HUES64 (cell line): Measurements from ENCODE around the gene JTB. TPM values are rescaled to one million over a fixed set of nuclear protein-coding genes. Genes with fewer than 3 reads are reported as not detected.
"Not testable (repeated sequence)": the region's sequence is repeated elsewhere in the genome, so short reads cannot be mapped to it uniquely, and the experiment has no call there.

Experiments
- H3K27ac ChIP-seq: 2 replicates; pipeline ENCODE4 v1.7.0; 2013; ENCODE audit warnings: low read depth, low read length, inconsistent platforms
- H3K27me3 ChIP-seq: 2 replicates; pipeline ENCODE4 v1.6.1; 2013; ENCODE audit warnings: mild to moderate bottlenecking, low read length; ENCODE audit not compliant: insufficient read depth
- H3K36me3 ChIP-seq: 2 replicates; pipeline ENCODE4 v1.6.1; 2013; ENCODE audit warnings: mild to moderate bottlenecking, low read length; ENCODE audit not compliant: insufficient read depth
- H3K4me1 ChIP-seq: 2 replicates; pipeline ENCODE4 v1.6.1; 2013; ENCODE audit warnings: mild to moderate bottlenecking, low read length, moderate library complexity; ENCODE audit not compliant: insufficient read depth
- H3K4me3 ChIP-seq: 2 replicates; pipeline ENCODE4 v1.5.1; 2013; ENCODE audit warnings: mild to moderate bottlenecking, low read length, moderate library complexity
- H3K9ac ChIP-seq: 2 replicates; pipeline ENCODE4 v1.6.1; 2013; ENCODE audit warnings: mild to moderate bottlenecking, low read depth, low read length
- H3K9me3 ChIP-seq: 2 replicates; pipeline ENCODE4 v1.6.1; 2013; ENCODE audit warnings: low read depth, low read length; ENCODE audit not compliant: insufficient read depth
- WGBS: fragments of 150-250, 120-280 bp; methylation state at CpG from one replicate; pipeline ENCODE4 v1.1.7; 2013; ENCODE audit warnings: missing lambda C conversion rate; 5-methylcytosine and 5-hydroxymethylcytosine counted together
- polyA plus RNA-seq, 2 experiments: library from polyadenylated mRNA; stranded (reverse); fragments of 50-300 nt; gene quantifications; one replicate each; pipeline ENCODE4 v1.2.3, GENCODE V29; 2013

JTB gene
- 86.4 TPM for polyA plus RNA-seq (2013, experiment 1 of 2)
- 72.2 TPM for polyA plus RNA-seq (2013, experiment 2 of 2)

DNA sequence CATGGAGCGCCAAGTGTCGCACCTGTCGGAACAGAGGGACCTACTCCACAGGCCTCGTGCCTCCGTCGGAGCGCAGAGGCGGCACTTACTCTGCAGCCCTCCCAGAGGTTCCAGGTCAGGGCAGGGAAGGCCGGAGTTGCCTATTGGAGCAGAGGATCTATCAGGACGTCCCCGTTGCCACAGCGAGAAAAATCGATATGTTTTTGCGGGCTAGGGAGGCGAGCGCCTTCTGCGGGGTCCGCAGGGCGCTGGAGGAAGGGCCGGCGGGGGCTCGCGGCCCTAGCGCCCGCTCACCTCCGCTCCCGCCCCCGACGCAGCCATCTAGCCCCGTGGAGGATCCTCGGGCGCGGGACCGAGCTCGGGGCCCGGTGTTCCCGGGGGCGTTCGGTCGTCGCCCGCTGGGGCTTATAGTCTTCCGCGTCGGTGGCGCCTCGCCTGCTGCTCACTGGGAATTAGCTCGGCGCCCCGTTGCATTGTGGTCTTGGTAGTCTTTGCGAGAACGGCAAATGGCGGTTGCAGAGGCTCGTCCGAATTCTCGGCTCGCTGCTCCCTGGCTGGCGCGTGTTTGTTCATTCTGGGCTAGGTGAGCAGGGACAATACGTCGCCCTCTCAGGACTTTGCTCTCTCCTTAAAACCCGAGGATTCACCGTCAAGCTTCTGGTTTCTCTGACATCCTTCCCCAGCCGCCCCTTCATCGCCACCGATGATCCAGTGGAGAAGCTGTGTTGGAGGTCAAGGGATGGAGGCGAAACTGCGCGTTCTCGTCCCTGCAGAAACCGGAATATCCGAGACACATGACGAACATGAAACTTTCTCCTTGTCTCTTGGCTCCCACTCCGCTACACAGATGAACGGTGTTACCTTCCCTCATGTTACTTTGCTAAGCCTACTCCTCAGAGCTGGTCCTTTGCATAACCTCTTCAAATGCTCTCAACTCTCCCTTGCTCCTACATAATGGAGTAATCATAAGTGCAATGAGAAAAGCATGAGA, at the start of gene JTB:
TSS of gene JTB (minus strand) at position 425 of the 991 bp plus-strand sequence. CDS start at position 3, 422 bp downstream.
- H3K4me3 ChIP-seq = peak within 1 kb of the TSS; percentile 85
- H3K9me3 ChIP-seq = no peaks in the 10 kb centered on the region
- under 1% methylated on average over 75 of the region's 75 CpGs for WGBS
- H3K27ac ChIP-seq = peak within 1 kb of the TSS; percentile 86
- peaks cover 3% of the 10 kb centered on the region; the same call in 1 of the 2 replicates for H3K4me1 ChIP-seq
- peaks cover 63% of the 10 kb centered on the region for H3K36me3 ChIP-seq
- peak within 1 kb of the TSS; percentile 86 for H3K9ac ChIP-seq
- H3K27me3 ChIP-seq = no peaks in the 10 kb centered on the region

DNA sequence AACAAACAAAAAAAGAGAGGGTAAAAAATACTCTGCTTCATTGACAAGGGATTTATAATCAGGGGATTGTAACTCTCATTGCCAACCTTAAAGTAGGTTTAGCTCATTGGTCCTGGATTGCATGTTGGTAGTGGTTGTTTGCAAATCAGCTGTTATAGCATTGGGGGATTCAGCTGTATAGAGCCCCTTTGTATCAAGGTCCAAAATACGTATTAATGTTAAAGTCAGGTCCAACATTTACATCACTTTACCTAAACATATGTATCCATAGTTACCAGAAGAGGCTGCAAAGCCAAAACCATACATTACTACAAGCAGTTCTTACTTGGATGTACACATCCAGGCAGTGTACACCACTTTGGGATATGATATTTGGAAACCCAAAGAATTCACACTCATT, 42.5 kb upstream of the JTB start:
- Histone ChIP-seq H3K9ac (no peak overlapping the region), H3K36me3 (no peaks in the 10 kb centered on the region), H3K4me1 (no peaks in the 10 kb centered on the region), H3K4me3 (no peak overlapping the region), H3K27me3 (no peaks in the 10 kb centered on the region), H3K27ac (no peak overlapping the region), H3K9me3 (no peaks in the 10 kb centered on the region)
- WGBS = 100% methylated on average over 1 of the region's 1 CpG

DNA sequence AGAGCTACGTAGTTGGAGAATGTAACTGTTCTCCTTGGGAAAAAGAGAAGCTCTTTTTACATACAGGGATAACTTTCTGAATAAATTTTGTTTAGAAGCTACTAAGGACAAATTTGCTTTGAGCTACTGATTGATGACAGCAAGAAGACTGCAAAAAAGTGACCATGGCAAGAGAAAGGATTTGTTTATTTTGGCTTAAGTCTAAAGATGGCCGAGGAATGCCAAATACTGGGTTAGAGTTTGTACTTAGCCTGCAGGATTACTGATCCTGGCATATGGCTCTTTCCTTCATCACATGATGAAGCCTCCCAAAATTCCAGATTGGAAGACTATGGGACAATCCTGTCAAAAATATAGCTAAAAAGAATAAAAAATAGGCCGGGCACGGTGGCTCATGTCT, 41.8 kb upstream of the JTB start:
- 86% methylated on average over 4 of the region's 4 CpGs for WGBS
- Histone ChIP-seq H3K4me3 (no peak overlapping the region), H3K4me1 (no peaks in the 10 kb centered on the region), H3K36me3 (no peaks in the 10 kb centered on the region), H3K27me3 (no peaks in the 10 kb centered on the region), H3K9me3 (no peaks in the 10 kb centered on the region), H3K9ac (no peak overlapping the region), H3K27ac (no peak overlapping the region)

DNA sequence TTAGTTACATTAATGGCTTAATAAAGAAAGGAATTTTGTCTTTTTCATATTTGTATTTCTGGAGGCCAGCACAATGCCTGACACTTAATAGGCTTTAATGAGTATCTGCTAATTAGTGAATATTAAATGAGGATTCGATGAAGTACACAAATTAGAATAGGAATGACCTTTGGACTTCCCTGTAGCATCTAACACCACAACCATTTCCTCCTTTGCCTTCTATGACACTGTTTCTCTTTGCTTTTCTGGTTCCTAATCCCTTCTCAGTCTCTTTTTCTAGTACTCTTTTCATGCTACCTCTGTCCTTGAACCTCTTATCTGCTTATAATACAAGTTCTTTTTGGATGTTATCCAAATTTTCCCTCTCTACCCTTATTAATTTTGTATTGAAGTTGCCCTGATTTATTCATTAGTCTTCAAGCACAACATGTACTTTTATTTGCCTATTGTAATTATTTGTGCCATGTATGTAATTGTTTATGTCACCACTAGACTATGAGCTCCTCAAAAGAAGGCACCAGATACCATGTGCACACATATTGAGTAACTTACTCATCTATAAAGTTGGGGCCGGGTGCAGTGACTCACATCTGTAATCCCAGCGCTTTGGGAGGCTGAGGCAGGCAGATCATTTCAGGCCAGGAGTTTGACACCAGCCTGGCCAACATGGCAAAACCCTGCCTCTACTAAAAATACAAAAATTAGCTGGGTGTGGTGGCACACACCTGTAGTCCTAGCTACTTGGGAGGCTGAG, 36.9 kb upstream of the JTB start:
- Histone ChIP-seq H3K27ac (no peak overlapping the region), H3K9me3 (no peaks in the 10 kb centered on the region), H3K36me3 (no peaks in the 10 kb centered on the region), H3K27me3 (no peaks in the 10 kb centered on the region), H3K9ac (no peak overlapping the region), H3K4me1 (no peaks in the 10 kb centered on the region), H3K4me3 (no peak overlapping the region)
- 93% methylated on average over 3 of the region's 3 CpGs for WGBS

DNA sequence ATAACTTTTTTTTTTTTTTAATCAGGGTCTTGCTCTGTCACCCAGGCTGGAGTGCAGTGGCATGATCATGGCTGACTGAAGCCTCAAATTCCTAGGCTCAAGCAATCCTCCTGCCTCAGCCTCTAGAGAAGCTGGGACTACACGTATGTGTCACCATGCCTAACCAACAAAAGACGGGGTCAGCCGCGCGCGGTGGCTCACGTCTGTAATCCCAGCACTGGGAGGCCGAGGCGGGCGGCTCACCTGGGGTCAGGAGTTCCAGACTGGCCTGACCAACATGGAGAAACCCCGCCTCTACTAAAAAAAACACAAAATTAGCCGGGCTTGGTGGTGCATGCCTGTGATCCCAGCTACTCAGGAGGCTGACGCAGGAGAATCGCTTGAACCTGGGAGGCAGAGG, 35.1 kb upstream of the JTB start:
- not testable (repeated sequence) for H3K27ac ChIP-seq, H3K27me3 ChIP-seq, H3K9ac ChIP-seq, H3K4me1 ChIP-seq, H3K9me3 ChIP-seq, H3K36me3 ChIP-seq, H3K4me3 ChIP-seq
- 96% methylated on average over 14 of the region's 14 CpGs for WGBS

DNA sequence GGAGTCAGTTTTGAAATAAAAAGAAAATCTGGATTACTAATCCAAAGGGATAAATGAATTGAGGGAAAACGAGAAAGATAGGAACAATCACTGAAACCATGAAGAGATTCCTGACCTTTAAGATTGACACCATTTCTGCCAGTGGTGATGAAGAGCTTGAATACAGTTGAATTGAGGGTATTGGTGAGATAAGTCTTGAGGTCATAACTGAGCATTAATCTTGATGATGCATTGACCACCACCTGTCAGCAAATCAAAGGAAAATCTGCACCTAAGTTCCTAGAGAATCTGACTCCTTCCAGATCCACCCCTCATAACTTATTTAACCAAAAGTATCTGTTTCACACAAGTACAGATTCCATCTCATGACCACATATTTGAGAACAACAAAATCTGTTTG, 34.7 kb upstream of the JTB start:
- Histone ChIP-seq H3K36me3 (no peaks in the 10 kb centered on the region), H3K4me3 (no peak overlapping the region), H3K27ac (no peak overlapping the region), H3K4me1 (no peaks in the 10 kb centered on the region), H3K27me3 (no peaks in the 10 kb centered on the region), H3K9me3 (no peaks in the 10 kb centered on the region), H3K9ac (no peak overlapping the region)
- WGBS = 88% methylated on average over 1 of the region's 1 CpG

DNA sequence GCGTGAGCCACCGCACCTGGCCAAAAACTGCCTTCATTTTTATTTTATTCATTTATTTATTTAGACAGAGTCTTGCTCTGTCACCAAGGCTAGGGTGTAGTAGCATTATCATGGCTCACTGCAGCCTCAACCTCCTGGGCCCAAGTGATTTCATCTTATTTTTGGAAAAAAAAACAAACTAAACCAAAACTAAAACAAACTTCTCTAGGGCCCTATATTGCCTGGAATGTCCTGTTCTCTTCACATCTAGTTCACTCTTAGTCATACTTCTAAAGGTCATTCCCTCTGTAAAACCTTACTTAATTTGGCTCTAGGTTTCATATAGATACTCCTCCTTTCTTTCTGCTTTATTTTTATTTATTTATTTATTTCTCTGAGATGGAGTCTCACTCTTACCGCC, 28.7 kb upstream of the JTB start:
- WGBS = 100% methylated on average over 3 of the region's 3 CpGs
- Histone ChIP-seq H3K9ac (no peak overlapping the region), H3K4me1 (no peaks in the 10 kb centered on the region), H3K9me3 (no peaks in the 10 kb centered on the region), H3K27ac (no peak overlapping the region), H3K4me3 (no peak overlapping the region), H3K36me3 (no peaks in the 10 kb centered on the region), H3K27me3 (no peaks in the 10 kb centered on the region)

DNA sequence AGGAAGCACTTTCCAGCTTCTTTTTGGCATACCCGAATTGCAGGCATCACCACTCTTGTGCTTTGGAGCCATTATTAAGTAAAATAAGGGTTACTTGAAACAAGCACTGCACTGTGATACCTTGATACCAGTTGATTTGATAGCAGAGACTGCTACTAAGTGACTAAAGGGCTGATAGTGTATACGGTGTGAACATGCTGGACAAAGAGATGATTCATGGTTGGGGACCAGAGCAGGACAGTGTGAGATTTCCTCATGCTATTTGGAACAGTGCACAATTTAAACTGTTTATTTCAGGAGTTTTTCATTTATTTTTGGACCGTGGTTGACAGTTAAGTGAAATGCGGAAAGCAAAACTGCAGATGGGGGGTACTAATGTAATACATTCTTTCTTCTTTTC, 22.9 kb upstream of the JTB start:
- no peak overlapping the region for H3K4me3 ChIP-seq
- H3K27ac ChIP-seq = no peak overlapping the region
- H3K27me3 ChIP-seq = no peaks in the 10 kb centered on the region
- H3K9me3 ChIP-seq = no peaks in the 10 kb centered on the region
- no peak overlapping the region for H3K9ac ChIP-seq
- WGBS = 91% methylated on average over 4 of the region's 4 CpGs
- H3K4me1 ChIP-seq = no peaks in the 10 kb centered on the region
- H3K36me3 ChIP-seq = peaks cover 5% of the 10 kb centered on the region

DNA sequence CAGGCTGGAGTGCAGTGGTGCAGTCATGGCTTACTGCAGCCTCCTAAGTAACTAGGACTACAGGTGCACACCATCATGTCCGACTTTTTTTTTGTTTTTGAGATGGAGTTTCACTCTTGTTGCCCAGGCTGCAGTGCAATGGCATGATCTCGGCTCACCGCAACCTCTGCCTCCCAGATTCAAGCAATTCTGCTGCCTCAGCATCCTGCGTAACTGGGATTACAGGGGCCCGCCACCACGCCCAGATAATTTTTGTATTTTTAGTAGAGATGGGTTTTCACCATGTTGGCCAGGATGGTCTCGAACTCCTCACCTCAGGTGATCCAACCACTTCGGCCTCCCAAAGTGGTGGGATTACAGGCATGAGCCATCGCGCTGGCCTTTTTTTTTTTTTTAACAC, 19.4 kb upstream of the JTB start:
- WGBS = 94% methylated on average over 8 of the region's 10 CpGs
- not testable (repeated sequence) for H3K9ac ChIP-seq, H3K4me1 ChIP-seq, H3K4me3 ChIP-seq, H3K27me3 ChIP-seq, H3K9me3 ChIP-seq, H3K27ac ChIP-seq
- peaks cover 38% of the 10 kb centered on the region for H3K36me3 ChIP-seq

DNA sequence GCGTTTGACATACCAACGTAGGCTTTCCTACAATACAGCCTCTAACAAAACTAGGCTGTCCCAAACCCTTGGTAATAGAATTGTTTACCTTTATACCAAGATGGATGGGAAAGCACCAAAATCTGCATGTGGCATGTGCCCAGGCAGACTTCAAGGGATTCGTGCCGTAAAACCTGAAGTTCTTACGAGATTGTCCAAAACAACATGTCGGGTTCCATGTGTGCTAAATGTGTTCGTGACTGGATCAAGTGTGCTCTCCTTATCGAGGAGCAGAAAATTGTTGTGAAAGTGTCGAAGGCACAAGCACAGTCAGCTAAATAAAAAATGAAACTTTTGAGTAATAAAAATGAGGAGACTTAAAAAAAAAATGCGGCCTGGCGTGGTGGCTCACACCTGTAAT, 18.2 kb upstream of the JTB start:
- Histone ChIP-seq H3K36me3 (peaks cover 47% of the 10 kb centered on the region), H3K27ac (no peak overlapping the region)
- 95% methylated on average over 11 of the region's 11 CpGs for WGBS

DNA sequence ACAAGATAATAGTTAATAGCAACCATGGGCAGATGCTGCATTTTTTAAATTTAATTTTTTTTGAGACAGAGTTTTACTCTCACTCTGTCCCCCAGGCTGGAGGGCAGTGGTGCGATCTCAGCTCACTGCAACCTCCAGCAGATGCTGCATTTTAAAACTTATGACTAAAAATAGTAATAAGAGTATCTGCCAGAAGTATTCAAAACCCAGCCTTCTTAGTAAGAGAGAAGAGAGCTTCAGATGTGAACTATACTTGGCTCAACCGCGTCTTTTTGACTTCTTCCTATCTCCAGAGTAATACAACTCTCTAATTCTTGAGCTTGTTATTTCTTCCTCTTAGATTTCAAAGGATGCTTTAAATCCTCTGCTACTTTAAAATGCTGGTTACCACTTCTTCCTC, 17.7 kb upstream of the JTB start:
- no peak overlapping the region for H3K27ac ChIP-seq
- H3K4me1 ChIP-seq = 0 out of 2 replicates have a peak, but pooled peaks cover 4% of the 10 kb centered on the region
- WGBS = 97% methylated on average over 2 of the region's 3 CpGs
- no peaks in the 10 kb centered on the region for H3K27me3 ChIP-seq
- H3K9me3 ChIP-seq = no peaks in the 10 kb centered on the region
- no peak overlapping the region for H3K9ac ChIP-seq
- peaks cover 47% of the 10 kb centered on the region for H3K36me3 ChIP-seq
- no peak overlapping the region for H3K4me3 ChIP-seq

More for the DNA sequence above, 18.2 kb upstream of the JTB start:
- no peaks in the 10 kb centered on the region for H3K9me3 ChIP-seq
- H3K4me3 ChIP-seq = no peak overlapping the region
- no peak overlapping the region for H3K9ac ChIP-seq
- no peaks in the 10 kb centered on the region for H3K27me3 ChIP-seq
- 0 out of 2 replicates have a peak, but pooled peaks cover 4% of the 10 kb centered on the region for H3K4me1 ChIP-seq
